Ishikawa (cell line): ENCODE measurements around the gene KIAA1217.

Source experiments
- CEBPB ChIP-seq: IDR thresholded peaks from 2 replicates; pipeline ENCODE4 v1.6.1; 2012
- CREB1 ChIP-seq: IDR thresholded peaks from 2 replicates; pipeline ENCODE4 v1.6.1; 2012; ENCODE audit warnings: low read depth
- EGR1 ChIP-seq: IDR thresholded peaks from 2 replicates; pipeline ENCODE4 v1.6.1; 2012
- EP300 ChIP-seq: IDR thresholded peaks from 2 replicates; pipeline ENCODE4 v1.6.1; 2012; ENCODE audit warnings: borderline replicate concordance
- FOXM1 ChIP-seq: IDR thresholded peaks from 2 replicates; pipeline ENCODE4 v1.6.1; 2012; ENCODE audit warnings: low read depth, borderline replicate concordance
- RAD21 ChIP-seq: IDR thresholded peaks from 2 replicates; pipeline ENCODE4 v1.6.1; 2012; ENCODE audit warnings: low read depth
- REST ChIP-seq: IDR thresholded peaks from 2 replicates; pipeline ENCODE4 v1.6.1; 2012; ENCODE audit warnings: low read depth, mild to moderate bottlenecking
- TAF1 ChIP-seq: IDR thresholded peaks from 2 replicates; pipeline ENCODE4 v1.6.1; 2012; ENCODE audit warnings: low read depth, mild to moderate bottlenecking
- TCF12 ChIP-seq: IDR thresholded peaks from 2 replicates; pipeline ENCODE4 v1.6.1; 2012; ENCODE audit warnings: low read depth
- TEAD4 ChIP-seq: IDR thresholded peaks from 2 replicates; pipeline ENCODE4 v1.6.1; 2012
- YY1 ChIP-seq: IDR thresholded peaks from 2 replicates; pipeline ENCODE4 v1.6.1; 2012; ENCODE audit warnings: low read depth
- ZBTB7A ChIP-seq: IDR thresholded peaks from 2 replicates; pipeline ENCODE4 v1.6.1; 2012; ENCODE audit warnings: low read depth
- TF ChIP-seq, protein P1 (sequence below): IDR thresholded peaks from 2 replicates; pipeline ENCODE4 v1.6.1; 2012

GRCh38 chr10:24177636-24178035, 31.3 kb upstream of the KIAA1217 start:
- TF ChIP-seq TAF1 (no peak), REST (no peak), YY1 (no peak), CREB1 (no peak), RAD21 (no peak), FOXM1 (no peak), TCF12 (no peak), EP300 (no peak), CEBPB (no peak), EGR1 (no peak), ZBTB7A (no peak), TEAD4 (no peak)
- TF ChIP-seq, protein P1, sequence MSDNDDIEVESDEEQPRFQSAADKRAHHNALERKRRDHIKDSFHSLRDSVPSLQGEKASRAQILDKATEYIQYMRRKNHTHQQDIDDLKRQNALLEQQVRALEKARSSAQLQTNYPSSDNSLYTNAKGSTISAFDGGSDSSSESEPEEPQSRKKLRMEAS = no peak
